ENCODE data around the gene PAK4.

The PAK4 gene

GRCh38 chr19:39166571-39167391 lies 41.2 kb downstream of the PAK4 start:
- peak in 1 of 2 experiments; percentile 27 for DNase-seq

DNA sequence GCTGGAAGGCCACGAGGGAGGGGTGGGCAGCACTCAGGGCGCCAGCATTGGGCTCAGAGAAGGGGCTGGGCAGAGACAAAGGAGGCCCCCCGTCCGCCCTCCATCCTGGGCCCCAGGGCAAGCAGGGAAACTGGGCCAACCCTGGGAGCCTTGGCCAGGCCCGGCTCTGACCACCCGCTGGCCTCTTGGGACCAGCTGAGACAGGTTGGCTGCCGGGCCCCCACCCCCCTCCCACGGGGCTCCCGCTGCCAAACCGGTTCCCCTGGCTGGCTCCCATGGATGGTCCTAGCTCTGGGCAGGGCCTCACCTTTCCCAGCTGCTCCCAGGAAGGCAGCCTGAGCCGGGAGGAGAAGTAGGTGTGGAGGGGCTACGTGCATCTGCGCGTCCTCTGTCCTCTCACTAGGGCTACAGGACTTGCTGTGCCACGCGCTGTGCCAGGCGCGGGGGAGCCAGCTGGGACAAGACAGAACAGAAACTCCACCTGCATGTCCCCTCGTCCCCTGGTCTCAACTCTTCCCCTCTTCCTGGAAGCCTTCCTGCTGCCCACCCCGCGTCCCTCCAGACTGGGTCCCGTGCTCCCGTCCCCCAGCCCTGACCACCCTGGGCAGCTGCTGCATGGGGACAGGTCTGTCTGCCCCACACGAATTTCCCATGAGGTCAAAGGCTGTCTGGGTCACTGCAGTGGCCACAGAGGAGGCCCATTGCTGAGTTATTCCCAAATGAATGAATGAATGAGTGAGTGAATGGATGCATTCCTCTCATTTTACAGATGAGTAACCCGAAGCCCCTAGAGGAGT lies 42.1 kb downstream of the PAK4 start:
- DNase-seq, result no peak

DNA sequence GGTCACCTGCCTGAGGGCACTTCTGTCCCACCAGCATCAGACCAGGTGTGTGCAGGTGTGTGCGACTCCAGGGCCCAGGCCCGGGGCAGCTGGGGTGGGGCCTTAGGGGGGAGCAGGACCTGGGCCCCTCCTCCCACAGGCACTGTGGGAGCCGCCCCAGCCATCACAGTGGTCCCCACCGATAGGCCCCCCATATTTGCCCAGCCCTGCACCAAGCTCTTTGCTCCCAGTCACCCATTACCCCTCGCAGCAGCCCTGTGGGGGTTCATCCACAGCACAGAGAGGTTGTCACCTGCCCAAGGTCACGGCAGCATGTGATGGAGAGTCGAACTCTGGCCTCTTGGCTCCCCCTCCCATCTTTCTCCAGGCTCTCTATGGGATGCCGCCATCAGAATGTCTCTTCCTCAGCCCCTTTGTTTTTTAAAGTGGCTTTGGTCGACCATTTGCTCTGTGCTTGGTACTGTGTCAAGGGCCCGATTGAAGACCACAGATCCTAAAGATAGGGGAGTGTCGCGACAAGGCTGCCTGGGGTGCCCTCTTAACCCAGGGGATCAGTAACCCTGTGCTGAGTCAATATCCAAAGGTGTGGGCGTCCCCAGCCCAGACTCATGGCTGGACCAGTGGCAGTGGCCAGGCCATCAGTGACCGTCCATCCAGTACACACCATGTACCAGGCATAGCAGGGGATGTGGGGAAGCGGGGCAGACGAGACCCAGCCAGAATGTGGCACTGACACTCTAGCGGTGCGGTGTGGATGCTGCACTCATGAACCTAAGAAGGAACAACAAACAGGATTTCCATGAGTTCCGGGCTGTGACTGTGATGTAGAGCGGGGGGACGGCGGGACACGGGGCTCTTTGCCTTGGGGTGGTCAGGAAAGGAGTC lies 42.9 kb downstream of the PAK4 start:
- no peak for DNase-seq

GRCh38 chr19:39169143-39169810 lies 43.7 kb downstream of the PAK4 start:
- DNase-seq, result no peak

GRCh38 chr19:39170386-39171231 lies 45.0 kb downstream of the PAK4 start:
- no peak for DNase-seq

DNA sequence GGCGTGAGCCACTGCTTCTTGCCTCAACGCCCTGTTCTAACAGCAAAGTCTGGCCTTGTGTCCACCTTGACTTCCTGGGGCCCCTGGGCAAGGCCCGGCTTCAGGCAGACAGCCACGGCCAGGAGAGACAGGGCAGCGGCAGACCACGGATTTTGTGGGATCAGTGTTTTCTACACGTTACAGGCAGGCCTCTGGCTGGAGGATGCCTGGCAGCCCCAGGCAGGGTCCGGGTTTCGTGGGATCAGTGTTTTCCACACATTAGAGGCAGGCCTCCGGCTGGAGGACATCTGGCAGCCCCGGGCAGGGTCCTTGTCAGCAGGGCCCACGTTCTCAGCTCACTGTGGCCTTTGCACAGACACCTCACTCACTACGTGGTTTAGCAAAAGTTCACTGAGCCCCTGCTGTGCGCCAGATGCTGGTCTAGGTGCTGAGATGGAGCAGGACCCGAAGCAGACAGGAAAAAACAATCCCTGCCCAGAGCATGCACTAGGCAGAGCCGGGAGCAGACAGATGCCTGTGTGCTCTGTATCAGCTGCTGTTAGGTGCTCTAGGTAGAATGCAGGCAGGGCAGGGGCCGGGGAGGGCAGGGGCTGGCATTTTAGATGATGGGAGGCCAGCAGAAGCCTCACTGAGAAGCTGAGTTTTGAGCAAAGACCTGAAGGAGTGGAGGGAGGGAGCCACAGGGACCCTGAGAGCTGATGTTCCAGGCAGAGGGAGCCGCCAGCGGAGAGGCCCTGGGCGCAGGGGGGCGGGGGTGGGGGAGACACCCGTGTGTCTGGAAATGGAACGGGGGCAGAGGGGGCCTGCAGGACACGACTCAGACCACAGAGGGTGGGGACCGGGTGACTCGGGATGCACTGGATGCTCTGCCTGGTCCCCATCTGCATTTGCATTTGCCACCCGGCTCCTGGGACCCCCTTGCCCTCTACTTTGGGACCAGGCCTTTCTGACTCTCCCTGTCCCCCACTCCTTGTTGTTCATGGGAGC lies 46.2 kb downstream of the PAK4 start:
- no peak for DNase-seq

DNA sequence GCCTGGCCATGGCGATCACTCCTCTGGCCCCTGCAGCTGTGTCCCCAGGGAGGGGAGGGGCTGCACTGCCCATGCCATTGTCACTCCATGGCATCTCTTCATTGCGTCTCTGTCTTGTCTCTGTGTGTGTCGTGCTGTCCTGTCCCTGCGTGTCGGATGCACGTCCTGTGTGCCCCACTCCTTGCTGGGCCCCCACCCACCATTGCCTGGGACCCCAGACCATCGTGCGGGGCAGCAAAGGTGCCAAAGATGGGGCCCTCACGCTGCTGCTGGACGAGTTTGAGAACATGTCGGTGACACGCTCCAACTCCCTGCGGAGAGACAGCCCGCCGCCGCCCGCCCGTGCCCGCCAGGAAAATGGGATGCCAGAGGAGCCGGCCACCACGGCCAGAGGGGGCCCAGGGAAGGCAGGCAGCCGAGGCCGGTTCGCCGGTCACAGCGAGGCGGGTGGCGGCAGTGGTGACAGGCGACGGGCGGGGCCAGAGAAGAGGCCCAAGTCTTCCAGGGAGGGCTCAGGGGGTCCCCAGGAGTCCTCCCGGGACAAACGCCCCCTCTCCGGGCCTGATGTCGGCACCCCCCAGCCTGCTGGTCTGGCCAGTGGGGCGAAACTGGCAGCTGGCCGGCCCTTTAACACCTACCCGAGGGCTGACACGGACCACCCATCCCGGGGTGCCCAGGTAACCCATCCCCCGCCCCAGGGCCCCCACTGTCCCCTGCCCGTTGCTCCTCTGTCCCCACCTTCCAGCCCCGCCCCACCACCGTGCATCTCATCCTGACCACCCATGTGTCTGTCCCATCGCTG lies 47.3 kb downstream of the PAK4 start:
- DNase-seq, result no peak

- DNase-seq, result no peak
Measured at GRCh38 chr19:39173502-39173991, 48.0 kb downstream of the PAK4 start.

DNA sequence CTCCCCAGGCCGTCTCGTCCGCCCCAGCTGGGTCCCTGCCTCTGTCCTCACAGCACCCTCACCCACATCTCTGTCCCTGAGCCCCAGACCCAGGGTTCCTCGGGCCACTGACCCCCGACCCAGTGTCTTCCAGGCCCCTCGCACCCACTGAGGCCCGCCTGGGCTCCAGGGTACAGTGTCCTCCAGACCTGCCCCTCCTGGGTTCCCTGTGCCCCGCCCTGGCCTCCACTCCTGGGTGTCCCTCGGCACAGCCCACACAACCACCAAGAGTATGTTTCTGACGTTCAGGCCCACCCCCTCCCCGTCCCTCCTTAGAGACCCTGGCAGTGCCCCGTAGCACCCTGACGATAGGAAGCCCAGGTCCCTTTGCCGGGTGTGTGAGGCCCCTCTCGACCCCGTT lies 48.6 kb downstream of the PAK4 start:
- DNase-seq, result no peak

GRCh38 chr19:39174558-39175544 lies 49.3 kb downstream of the PAK4 start:
- no peak for DNase-seq

- DNase-seq, result no peak
Measured at GRCh38 chr19:39175564-39175963, 50.0 kb downstream of the PAK4 start.

- DNase-seq, result no peak
Measured at GRCh38 chr19:39177110-39177699, 51.6 kb downstream of the PAK4 start.

- DNase-seq, result no peak
Measured at GRCh38 chr19:39177736-39178135, 52.1 kb downstream of the PAK4 start.

DNA sequence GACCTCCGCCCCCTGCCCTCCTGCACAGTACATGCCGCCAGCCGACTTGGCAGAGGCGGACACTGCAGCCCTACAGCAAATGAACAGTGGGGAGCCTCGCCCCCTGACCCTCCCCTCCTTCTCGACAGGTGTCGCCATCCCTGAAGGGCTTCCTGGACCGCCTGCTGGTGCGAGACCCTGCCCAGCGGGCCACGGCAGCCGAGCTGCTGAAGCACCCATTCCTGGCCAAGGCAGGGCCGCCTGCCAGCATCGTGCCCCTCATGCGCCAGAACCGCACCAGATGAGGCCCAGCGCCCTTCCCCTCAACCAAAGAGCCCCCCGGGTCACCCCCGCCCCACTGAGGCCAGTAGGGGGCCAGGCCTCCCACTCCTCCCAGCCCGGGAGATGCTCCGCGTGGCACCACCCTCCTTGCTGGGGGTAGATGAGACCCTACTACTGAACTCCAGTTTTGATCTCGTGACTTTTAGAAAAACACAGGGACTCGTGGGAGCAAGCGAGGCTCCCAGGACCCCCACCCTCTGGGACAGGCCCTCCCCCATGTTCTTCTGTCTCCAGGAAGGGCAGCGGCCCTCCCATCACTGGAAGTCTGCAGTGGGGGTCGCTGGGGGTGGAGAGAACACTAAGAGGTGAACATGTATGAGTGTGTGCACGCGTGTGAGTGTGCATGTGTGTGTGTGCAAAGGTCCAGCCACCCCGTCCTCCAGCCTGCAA lies 52.9 kb downstream of the PAK4 start:
- DNase-seq, result no peak

- DNase-seq, result no peak
Measured at GRCh38 chr19:39179754-39180153, 54.2 kb downstream of the PAK4 start.

GRCh38 chr19:39180749-39181148 lies 55.2 kb downstream of the PAK4 start:
- DNase-seq, result no peak

Data from NCI-H446 (cell line).